Neural cell (in vitro differentiated cells): ENCODE measurements around the gene PLEKHH2.

Source experiments
- MXI1 ChIP-seq: fragments of 450-650 bp; conservative IDR thresholded peaks from 2 replicates; pipeline ENCODE4 v1.6.1; 2014; ENCODE audit warnings: antibody characterized with exemption, mild to moderate bottlenecking; ENCODE audit not compliant: poor library complexity, severe bottlenecking
- POLR2AphosphoS5 ChIP-seq: IDR thresholded peaks from 2 replicates; pipeline ENCODE4 v1.6.1; 2012
- RAD21 ChIP-seq: fragments of 450-650 bp; conservative IDR thresholded peaks from 2 replicates; pipeline ENCODE4 v1.6.1; 2014; ENCODE audit warnings: antibody characterized with exemption, mild to moderate bottlenecking, moderate library complexity
- SMC3 ChIP-seq: fragments of 450-650 bp; conservative IDR thresholded peaks from 2 replicates; pipeline ENCODE4 v1.6.1; 2014; ENCODE audit warnings: antibody characterized with exemption, mild to moderate bottlenecking, moderate library complexity; ENCODE audit not compliant: poor library complexity
- TF ChIP-seq, protein P1 (sequence below): fragments of 450-650 bp; IDR thresholded peaks from 2 replicates; pipeline ENCODE4 v1.5.1; 2014; ENCODE audit warnings: antibody characterized with exemption, mild to moderate bottlenecking, moderate library complexity; ENCODE audit not compliant: poor library complexity, severe bottlenecking
- TF ChIP-seq, protein P2 (sequence below): IDR thresholded peaks from 2 replicates; pipeline ENCODE4 v1.6.1; 2012; ENCODE audit warnings: borderline replicate concordance

GRCh38 chr2:43766006-43766405 lies 128.9 kb downstream of the PLEKHH2 start:
- TF ChIP-seq POLR2AphosphoS5: no peak
- TF ChIP-seq, protein P1, sequence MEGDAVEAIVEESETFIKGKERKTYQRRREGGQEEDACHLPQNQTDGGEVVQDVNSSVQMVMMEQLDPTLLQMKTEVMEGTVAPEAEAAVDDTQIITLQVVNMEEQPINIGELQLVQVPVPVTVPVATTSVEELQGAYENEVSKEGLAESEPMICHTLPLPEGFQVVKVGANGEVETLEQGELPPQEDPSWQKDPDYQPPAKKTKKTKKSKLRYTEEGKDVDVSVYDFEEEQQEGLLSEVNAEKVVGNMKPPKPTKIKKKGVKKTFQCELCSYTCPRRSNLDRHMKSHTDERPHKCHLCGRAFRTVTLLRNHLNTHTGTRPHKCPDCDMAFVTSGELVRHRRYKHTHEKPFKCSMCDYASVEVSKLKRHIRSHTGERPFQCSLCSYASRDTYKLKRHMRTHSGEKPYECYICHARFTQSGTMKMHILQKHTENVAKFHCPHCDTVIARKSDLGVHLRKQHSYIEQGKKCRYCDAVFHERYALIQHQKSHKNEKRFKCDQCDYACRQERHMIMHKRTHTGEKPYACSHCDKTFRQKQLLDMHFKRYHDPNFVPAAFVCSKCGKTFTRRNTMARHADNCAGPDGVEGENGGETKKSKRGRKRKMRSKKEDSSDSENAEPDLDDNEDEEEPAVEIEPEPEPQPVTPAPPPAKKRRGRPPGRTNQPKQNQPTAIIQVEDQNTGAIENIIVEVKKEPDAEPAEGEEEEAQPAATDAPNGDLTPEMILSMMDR: no peak
- no peak for TF ChIP-seq RAD21
- no peak for TF ChIP-seq SMC3
- no peak for TF ChIP-seq MXI1
- TF ChIP-seq, protein P2, sequence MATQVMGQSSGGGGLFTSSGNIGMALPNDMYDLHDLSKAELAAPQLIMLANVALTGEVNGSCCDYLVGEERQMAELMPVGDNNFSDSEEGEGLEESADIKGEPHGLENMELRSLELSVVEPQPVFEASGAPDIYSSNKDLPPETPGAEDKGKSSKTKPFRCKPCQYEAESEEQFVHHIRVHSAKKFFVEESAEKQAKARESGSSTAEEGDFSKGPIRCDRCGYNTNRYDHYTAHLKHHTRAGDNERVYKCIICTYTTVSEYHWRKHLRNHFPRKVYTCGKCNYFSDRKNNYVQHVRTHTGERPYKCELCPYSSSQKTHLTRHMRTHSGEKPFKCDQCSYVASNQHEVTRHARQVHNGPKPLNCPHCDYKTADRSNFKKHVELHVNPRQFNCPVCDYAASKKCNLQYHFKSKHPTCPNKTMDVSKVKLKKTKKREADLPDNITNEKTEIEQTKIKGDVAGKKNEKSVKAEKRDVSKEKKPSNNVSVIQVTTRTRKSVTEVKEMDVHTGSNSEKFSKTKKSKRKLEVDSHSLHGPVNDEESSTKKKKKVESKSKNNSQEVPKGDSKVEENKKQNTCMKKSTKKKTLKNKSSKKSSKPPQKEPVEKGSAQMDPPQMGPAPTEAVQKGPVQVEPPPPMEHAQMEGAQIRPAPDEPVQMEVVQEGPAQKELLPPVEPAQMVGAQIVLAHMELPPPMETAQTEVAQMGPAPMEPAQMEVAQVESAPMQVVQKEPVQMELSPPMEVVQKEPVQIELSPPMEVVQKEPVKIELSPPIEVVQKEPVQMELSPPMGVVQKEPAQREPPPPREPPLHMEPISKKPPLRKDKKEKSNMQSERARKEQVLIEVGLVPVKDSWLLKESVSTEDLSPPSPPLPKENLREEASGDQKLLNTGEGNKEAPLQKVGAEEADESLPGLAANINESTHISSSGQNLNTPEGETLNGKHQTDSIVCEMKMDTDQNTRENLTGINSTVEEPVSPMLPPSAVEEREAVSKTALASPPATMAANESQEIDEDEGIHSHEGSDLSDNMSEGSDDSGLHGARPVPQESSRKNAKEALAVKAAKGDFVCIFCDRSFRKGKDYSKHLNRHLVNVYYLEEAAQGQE: no peak
